Parathyroid adenoma (tissue), 2 donors: ENCODE data around the gene ZDHHC8.
A peak's percentile ranks its signal among the peaks of the same experiment; 100 is the strongest.

Experiments
- H2AFZ ChIP-seq: fragments of 300-600 bp; sonication (generic); one replicate; pipeline ENCODE4 v1.7.0; 2017; ENCODE audit warnings: antibody characterized with exemption, mild to moderate bottlenecking
- H3K27ac ChIP-seq: fragments of 300-600 bp; sonication (generic); one replicate; pipeline ENCODE4 v1.7.0; 2017
- H3K27me3 ChIP-seq: fragments of 300-600 bp; sonication (generic); one replicate; pipeline ENCODE4 v1.7.0; 2017; ENCODE audit warnings: low read length; ENCODE audit not compliant: control insufficient read depth, insufficient read depth
- H3K36me3 ChIP-seq: fragments of 300-600 bp; sonication (generic); one replicate; pipeline ENCODE4 v1.7.0; 2017; ENCODE audit warnings: low read length; ENCODE audit not compliant: control insufficient read depth, insufficient read depth
- H3K4me1 ChIP-seq: fragments of 300-600 bp; sonication (generic); one replicate; pipeline ENCODE4 v1.7.0; 2017; ENCODE audit warnings: control low read depth
- H3K4me2 ChIP-seq: fragments of 300-600 bp; sonication (generic); one replicate; pipeline ENCODE4 v1.7.0; 2017; ENCODE audit warnings: low read length
- H3K4me3 ChIP-seq: fragments of 300-600 bp; sonication (generic); one replicate; pipeline ENCODE4 v1.7.0; 2017; ENCODE audit warnings: low read depth, low read length
- H3K79me2 ChIP-seq: fragments of 300-600 bp; sonication (generic); one replicate; pipeline ENCODE4 v1.7.0; 2017; ENCODE audit warnings: control low read depth
- H3K9ac ChIP-seq: fragments of 300-600 bp; sonication (generic); one replicate; pipeline ENCODE4 v1.7.0; 2017; ENCODE audit warnings: mild to moderate bottlenecking
- H3K9me3 ChIP-seq: fragments of 300-600 bp; sonication (generic); one replicate; pipeline ENCODE4 v1.7.0; 2017; ENCODE audit warnings: low read length; ENCODE audit not compliant: control insufficient read depth
- TF ChIP-seq, protein P1 (sequence below): fragments of 300-600 bp; sonication (generic); IDR thresholded peaks from one replicate; pipeline ENCODE4 v1.7.0; 2017; ENCODE audit warnings: antibody characterized with exemption, mild to moderate bottlenecking
- donor health status: primary hyperparathyroidism.

The ZDHHC8 gene

DNA sequence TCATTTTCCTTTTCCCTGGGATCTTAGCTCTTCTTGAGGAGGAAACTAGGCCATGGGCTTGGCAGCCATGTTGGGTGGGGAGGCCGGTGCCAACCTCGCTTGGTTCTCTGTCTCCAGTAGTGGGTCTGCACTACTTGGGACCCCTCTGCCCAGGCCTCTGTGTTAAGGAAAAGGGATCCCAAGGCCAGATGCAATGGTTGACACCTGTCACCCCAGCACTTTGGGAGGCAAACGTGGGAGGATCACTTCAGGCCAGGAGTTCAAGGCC, 1.9 kb upstream of the ZDHHC8 start:
- H3K27me3 ChIP-seq, result no peaks in the 10 kb centered on the region
- no peaks in the 10 kb centered on the region for H3K9me3 ChIP-seq
- H3K79me2 ChIP-seq, result no peaks in the 10 kb centered on the region
- peaks cover 4% of the 10 kb centered on the region for H3K4me1 ChIP-seq
- H3K27ac ChIP-seq, result no peak overlapping the region
- no peaks in the 10 kb centered on the region for H3K36me3 ChIP-seq
- no peak overlapping the region for H3K4me3 ChIP-seq
- TF ChIP-seq, protein P1, sequence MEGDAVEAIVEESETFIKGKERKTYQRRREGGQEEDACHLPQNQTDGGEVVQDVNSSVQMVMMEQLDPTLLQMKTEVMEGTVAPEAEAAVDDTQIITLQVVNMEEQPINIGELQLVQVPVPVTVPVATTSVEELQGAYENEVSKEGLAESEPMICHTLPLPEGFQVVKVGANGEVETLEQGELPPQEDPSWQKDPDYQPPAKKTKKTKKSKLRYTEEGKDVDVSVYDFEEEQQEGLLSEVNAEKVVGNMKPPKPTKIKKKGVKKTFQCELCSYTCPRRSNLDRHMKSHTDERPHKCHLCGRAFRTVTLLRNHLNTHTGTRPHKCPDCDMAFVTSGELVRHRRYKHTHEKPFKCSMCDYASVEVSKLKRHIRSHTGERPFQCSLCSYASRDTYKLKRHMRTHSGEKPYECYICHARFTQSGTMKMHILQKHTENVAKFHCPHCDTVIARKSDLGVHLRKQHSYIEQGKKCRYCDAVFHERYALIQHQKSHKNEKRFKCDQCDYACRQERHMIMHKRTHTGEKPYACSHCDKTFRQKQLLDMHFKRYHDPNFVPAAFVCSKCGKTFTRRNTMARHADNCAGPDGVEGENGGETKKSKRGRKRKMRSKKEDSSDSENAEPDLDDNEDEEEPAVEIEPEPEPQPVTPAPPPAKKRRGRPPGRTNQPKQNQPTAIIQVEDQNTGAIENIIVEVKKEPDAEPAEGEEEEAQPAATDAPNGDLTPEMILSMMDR, result no peak
- no peak overlapping the region for H3K9ac ChIP-seq
- H2AFZ ChIP-seq, result no peak overlapping the region
- no peak overlapping the region for H3K4me2 ChIP-seq

DNA sequence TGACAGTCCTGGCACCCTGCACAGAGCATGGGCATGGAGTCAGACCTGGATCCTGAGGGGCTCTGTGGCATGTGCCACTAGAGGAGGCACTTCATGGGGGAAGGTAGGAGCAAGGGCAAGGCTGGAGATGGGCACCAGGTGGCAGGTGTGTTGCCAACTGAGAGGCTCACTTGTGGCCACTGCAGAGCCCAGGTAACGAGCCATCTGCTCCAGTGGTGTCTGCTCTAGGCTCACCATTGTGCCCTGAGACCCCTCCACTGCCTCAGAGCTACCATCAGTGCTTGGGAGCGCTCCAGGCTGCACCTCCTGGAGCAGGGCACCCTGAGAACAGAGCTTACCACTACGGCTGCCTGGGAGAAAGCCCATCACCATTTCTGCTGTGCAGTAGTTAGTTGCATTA, 1.3 kb upstream of the ZDHHC8 start:
- Histone ChIP-seq H3K4me2 (no peak overlapping the region), H3K9ac (no peak overlapping the region), H3K27me3 (no peaks in the 10 kb centered on the region), H2AFZ (peak overlapping the region; percentile 84), H3K27ac (no peak overlapping the region), H3K4me3 (no peak overlapping the region), H3K4me1 (peaks cover 4% of the 10 kb centered on the region), H3K36me3 (no peaks in the 10 kb centered on the region), H3K79me2 (no peaks in the 10 kb centered on the region), H3K9me3 (no peaks in the 10 kb centered on the region)
- TF ChIP-seq, protein P1, result no peak

DNA sequence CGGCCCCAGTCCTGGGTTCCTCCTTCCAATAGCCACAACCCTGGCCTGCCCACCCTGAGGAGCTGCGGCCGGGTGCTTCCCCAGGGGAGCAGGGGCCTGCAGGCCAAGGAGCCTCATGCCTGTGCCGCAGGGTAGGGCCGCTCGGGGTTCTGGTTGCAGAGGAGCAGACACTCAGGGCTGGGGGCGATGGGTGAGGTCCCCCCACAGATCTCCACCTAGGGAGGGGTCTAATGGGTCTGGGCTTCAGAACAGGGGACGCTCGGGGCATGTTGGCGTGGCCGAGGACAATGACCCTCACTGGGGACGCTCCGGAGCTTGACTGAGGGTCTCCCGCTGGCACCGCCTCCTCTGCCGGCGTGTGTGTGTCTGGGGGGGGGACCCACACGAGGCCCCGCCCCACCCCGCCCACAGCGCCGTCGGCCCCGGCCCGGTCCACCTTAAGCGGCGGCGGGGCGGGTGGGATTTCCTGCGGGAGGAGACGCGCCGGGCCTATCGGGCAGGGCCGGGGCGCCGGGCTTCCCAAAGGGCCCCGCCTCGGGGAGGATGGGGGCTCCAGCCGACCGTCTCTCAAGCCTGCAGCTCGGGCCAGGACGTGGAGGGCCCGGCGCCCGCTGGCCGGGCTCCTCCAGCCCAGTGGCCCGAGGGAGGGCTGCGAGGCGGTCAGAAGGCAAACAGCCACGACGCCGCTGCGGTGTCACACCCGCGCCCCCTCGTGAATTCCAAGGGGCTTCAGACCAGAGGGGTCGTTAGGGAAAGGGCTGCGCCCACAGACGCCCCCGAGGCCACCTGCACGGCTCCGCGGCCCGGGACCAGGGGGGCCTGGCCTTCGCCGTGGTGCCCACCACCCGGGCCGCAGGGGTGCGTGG, 640 bp upstream of the ZDHHC8 start:
- no peaks in the 10 kb centered on the region for H3K36me3 ChIP-seq
- peak overlapping the region; percentile 60 for H3K4me3 ChIP-seq
- H3K4me2 ChIP-seq, result peak overlapping the region; percentile 80
- H3K27me3 ChIP-seq, result no peaks in the 10 kb centered on the region
- H3K9ac ChIP-seq, result no peak overlapping the region
- peak overlapping the region; percentile 84 for H2AFZ ChIP-seq
- H3K4me1 ChIP-seq, result peaks cover 4% of the 10 kb centered on the region
- H3K27ac ChIP-seq, result peak overlapping the region; percentile 74
- TF ChIP-seq, protein P1, result no peak
- no peaks in the 10 kb centered on the region for H3K9me3 ChIP-seq
- no peaks in the 10 kb centered on the region for H3K79me2 ChIP-seq

DNA sequence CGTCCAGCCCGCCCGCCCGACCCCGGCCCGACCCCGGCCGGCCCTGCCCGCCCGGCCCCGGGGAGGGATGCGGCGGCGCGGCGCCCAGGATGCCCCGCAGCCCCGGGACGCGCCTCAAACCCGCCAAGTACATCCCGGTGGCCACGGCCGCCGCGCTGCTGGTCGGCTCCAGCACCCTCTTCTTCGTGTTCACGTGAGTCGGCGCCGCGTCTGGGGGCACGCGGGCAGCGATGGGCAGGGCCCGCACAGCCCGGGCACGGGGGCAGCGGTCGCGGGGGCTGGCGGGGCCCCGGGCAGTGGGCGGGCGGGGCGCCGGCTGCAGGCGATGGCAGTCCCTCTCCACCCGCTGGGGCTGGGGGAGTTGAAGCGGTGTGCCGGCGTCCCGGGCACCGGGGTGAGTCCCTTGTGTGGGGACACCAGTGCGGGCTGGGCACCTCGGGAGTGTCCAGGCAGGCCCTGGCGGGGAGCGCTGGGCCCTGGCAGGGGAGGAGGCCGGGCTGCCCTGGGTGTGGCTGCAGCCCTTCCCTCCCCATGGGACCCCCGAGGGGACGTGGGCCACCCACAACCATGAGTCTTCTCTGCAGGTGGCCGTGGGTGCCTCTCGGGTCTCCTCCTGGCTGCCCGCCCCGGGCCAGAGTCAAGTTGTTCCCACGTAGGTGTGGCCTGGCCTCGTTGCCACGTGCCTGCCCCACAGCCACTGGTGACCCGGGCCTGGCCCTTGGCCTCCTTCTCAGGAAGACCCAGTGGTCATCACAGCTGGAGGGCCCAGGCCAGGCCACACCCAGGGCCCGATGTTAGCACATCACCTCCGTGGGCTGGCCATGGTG, 468 bp downstream of the ZDHHC8 start:
- no peak overlapping the region for H2AFZ ChIP-seq
- peaks cover 4% of the 10 kb centered on the region for H3K4me1 ChIP-seq
- no peaks in the 10 kb centered on the region for H3K27me3 ChIP-seq
- H3K9ac ChIP-seq, result no peak overlapping the region
- no peaks in the 10 kb centered on the region for H3K36me3 ChIP-seq
- peak overlapping the region; percentile 54 for H3K4me3 ChIP-seq
- H3K4me2 ChIP-seq, result peak overlapping the region; percentile 94
- H3K27ac ChIP-seq, result no peak overlapping the region
- H3K9me3 ChIP-seq, result no peaks in the 10 kb centered on the region
- TF ChIP-seq, protein P1, result no peak
- no peaks in the 10 kb centered on the region for H3K79me2 ChIP-seq
